ENCODE data around the gene ZNF831.
A peak's percentile ranks its signal among the peaks of the same experiment; 100 is the strongest.

Gene ZNF831

DNA sequence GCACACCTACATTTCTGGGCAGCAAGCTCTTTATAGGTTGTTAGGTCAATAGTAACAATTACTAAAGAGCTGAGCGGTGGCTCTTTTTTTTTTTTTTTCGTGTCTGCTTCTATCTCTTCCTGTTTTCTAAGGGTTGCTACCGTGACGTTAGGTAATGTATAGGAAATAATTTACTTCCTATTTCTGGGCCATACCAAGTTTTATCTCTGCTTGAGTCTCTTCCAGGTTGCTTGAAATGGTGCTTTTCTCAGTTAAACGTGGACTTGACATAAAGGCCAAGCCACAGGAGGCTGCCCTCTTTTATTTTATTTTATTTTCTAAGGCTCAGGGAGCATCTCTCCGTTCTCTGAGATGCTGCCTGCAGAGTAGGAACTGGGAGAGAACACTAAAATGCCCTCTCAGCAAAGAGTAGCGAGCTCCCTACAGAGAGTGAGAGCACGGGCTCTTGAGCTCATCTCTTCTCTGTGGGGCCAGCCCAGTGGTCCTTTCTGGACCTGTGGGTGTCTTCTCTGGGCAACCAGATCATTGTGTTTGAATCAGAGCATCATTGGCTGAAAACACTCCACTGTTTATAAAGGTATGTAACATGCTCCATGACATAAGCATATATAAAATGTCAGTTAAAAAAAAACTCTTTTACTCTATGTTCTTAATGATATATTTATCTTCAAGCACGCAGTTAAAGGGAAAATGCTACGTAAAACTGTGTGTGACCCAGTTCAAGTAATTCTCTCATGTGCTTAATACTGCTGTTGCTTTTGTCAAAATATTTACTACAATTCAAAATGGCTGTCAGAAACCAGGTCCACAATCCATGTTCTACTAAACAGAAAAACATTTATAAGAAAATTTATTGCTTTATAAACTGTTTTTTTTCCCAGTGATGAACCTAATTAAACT lies at the start of gene ZNF831:
Gene ZNF831 (plus strand): TSS at position 191 of the 900 bp plus-strand sequence. CDS start 27,199 bp downstream, outside the sequence.
- DNase-seq, result no peak

DNA sequence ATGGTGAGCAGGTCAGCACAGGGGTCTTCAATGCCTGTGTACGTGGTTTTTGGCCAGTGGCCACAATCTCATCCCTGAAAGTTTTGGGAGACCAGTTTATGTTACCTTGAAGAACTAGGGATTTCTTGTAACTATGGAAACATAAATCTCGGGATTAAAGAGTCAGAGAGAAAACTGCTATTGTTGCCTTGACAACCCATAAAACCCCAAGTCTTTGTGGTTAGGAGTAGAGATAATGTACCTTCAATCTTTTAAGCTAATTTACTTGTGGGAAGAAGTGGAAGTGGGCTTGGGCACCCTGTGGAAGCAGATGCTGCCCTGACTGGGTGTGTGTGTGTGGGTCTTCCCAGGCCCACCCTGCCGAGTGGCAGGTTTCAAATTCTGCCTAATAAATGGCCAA lies 46.1 kb upstream of the ZNF831 start:
- no peak for DNase-seq

DNA sequence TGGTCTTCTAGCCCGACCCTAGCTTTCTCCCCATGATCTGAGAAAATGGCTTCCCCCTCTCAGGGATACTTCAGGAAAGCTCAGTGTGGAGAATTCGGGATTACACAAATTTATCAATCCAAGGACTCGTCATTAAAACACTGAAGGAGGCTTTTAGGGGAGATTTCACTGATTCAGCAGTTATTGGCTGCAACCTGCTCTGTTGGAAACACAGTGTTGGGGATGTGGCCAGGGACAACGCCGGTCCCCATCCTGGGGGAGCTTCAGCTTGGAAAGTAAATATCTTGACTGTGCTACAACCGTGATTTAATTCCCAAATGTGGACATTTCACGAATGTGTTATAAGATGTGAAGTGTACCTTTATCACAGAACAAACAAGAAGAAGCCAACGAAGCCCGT lies 44.8 kb upstream of the ZNF831 start:
- no peak for DNase-seq

DNA sequence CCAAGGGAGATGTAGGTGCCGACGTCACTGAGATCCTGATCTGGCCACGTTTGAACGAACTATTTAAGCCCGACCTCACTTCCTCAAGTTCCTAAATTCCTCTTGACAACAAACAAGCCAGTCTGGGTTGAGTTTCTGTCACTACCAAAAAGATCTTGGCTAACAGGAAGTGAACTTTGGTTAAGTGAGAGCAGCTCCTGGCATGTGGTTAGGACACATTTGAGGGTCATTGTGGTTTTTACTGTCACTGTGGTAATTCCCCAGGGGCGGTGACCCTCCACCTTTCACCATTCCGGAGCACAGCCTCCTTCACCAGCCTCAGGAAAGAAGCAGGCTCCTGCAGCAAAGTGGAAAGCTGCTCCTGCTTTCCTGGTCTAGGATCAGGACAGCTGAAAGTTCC lies 43.1 kb upstream of the ZNF831 start:
- DNase-seq, result no peak

DNA sequence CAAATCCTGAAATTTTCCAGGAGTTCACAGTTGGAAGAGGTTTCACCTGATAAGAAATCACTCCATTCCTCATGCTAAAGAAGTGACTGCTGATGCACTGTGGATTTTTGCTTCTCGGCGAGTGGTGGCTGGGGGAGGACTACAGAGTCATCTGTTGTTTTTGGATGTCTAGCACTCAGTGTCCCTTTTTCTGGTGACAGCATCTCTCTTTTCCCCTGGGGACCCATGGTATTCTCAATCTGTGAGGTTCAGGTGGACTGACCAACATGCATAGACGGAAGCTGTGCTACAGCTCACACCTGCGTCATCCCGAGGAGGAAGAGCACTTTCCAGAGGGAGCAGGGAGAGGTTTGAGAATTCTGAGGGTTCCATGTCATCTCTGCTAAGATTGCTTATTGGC lies 42.7 kb upstream of the ZNF831 start:
- DNase-seq, result no peak

DNA sequence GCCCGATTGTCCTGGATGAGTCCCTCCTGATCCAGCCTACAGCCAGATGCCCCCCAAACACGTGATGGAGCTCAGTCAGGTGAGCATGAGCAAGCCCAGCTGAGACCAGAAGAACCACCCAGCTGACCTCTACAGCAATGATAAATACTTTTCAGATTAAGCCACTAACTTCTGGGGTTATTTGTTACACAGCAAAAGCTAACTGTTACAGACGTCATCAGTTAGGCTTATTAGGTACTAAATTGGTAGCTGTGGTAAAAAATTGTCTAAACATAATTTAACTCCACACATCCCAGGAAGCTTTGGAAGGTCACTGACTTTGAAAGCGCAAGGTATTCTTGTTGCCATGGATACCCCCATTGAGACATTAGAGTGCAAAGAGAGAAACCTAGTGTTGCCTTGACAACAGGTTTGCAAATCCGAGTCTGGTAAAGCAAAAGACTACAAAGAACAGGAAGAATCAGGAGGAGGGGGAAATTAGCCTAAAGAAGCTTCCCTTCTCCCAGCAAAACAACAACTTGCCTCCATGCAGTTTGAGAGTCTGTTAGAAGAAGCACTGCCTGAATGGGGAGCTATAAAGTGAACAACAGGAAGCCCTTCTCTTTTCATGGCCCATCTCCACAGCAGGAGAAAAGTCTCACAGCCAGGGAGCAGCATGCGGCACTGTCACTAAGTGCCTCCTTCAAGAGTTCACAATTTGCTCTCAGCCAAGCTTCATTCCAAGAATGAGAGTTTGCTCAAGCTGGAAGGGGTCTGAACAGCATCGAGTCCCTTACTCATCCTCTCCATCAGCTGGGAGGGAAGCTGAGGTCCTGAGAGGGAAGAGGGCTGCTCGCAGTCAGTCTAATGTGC lies 41.7 kb upstream of the ZNF831 start:
- DNase-seq, result no peak

DNA sequence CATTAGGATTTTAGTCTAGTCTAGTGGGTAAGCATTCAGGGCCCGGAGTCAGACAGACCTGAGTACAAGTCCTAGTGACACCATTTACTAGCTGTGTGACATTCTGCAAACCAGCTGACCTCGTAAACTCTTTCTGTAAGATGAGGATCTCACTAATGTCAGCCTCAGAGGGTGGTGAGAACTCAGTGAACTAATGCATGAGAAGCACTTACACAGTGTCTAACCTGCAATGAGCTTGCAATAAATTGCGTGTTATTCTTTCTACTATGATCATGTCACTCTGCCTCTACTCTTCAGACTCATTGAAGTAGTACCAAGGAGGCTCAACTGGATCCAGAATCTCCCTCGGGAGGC lies 41.1 kb upstream of the ZNF831 start:
- no peak for DNase-seq

DNA sequence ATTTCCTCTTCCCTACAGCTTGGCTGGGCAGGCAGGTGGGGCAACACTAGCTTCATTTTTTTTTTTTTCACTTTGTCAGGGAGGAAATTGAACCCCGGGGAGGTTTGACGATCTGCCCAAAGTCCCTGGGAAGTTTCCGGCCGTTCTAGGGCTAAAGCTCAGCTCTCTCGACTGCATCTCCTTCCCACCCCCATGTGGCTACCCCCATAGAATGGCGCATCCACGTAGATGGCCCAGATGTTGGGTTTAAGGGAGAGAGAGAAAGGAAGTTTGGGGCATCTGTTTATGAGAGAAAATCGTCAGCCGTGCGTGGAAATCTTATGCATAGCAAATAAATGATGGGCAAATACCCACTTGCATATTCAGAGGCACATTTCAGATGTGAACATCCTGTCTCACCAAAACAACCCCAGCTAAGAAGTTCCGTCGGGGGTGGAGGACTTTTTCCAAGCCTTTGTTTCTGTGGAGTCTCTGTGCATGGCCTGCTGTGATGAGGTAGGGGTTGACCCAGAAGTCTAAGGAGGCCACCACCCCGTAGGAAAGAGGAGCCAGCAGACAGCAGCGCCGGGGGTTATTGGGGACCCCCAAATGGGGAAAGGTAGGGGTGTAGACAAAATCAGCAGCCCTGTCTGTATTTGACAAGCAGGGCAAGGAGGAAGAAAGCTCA lies 40.5 kb upstream of the ZNF831 start:
- no peak for DNase-seq

DNA sequence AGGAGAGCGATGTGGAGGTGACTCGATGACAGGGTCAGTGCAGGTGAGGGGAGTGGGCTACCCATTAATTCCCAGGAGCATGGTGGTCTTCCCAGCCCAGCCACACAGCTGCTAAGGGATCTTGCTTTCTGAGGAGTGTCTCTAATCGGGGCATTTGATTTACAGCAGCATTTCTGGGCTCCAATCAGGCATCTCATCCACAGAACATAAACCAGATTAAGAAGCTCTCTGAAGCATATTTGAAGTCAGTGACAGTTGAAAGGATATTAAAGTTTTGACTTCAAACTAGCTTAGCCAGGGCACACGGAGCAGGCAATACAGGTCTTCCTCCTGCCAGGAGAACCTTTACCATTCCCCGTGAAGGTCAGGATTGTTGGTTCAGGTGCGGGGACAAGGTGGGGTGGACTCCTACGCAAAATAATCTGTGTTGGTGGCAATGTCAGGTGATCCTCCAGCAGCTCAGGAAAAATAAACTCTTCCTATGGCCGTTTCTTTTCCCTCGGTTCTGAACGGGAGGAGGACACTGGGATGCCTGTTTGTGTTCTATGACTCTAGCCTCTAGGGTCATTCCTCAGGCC lies 39.9 kb upstream of the ZNF831 start:
- no peak for DNase-seq

DNA sequence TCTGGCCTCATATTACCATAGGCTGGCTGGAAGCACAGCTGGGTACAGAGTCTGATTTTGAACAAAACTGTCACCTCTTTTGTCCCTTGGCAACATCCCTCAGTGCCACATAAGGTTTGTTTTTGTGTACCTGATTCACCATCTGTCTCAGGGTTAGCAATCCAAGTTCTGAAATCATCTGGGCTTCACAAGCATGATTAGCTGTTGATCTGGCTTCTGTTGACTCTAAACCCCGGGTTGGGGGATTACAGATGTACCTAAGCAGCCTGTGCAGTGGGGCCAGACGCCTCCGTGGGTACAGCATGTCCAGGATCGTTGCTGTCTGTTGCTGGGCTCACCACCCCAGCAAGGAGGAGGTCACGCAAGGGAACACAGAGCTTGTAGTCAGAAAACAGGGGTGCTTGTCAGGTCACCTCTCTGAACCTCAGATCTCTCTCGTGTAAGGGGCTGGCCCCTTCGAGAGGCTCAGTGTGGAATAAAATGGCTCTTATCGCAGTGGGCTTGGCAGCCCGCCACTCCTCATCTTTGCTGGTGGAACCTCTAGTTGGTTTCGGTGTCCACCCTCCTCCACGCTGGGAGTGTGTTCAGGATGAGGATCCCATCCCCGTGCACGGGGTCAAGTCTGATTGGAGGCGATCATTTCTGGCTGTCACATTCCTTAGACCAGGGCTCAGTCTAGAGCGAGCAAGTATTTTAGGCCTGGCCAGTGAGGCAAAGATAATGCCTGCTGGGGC lies 39.2 kb upstream of the ZNF831 start:
- peak in 1 of 14 donors; percentile 89 for DNase-seq

DNA sequence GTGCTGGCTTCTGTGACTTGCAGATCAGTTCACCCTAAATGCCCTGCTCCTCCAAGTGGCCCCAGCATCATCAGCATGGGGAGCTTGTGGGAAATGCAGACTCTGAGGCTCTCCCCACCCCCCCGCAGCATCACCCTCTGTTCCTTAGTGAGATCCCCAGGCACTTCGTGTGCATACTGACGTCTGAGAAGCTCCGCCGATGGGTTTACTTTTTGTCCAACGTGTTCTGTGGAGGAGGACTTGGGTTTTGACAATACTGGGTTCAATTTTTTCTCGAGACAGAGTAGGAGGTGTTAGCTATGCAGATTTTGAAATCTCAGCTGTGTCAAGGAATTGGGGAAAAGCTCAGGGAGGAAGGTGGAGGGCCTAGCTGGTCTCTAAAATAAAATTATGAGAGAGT lies 38.3 kb upstream of the ZNF831 start:
- no peak for DNase-seq

DNA sequence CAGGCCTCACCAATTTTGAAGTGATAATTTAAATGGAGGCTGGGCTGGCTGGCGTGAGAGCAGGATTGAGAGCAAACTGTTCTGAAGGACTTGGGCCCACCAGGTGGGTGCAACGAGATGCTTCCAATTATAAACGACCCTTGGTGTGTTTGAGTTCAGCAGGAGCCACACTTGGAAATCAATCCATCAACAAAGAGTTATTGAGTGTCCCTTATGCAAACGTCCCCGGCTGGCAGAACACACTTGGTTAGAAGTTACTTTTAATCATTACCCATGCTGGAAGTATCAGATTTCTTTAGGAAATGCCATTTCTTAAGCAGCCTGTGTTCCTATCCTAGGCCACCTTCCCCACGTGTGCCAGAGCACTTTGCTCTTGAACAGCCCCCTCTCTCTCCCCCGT lies 37.8 kb upstream of the ZNF831 start:
- DNase-seq, result no peak

DNA sequence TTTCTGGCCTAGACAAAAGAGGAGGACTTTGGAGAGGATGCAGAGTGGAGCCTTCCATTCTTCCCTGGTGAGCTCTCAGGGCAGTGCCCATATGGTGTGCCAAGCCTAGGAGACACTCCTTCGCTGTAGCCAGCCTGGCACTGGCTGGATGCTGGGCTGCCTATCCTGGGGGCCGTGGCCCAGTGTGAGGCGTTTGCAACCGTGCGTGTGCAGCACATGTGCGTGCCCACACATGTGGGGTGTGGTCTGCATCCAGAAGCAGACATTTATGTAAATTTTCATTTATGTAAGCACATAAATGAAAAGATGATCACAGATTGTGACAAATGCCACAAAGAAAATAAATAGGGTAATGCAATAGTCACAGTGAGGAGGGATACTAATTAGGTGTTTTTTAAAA lies 35.8 kb upstream of the ZNF831 start:
- peak in 1 of 14 donors; percentile 32 for DNase-seq

DNA sequence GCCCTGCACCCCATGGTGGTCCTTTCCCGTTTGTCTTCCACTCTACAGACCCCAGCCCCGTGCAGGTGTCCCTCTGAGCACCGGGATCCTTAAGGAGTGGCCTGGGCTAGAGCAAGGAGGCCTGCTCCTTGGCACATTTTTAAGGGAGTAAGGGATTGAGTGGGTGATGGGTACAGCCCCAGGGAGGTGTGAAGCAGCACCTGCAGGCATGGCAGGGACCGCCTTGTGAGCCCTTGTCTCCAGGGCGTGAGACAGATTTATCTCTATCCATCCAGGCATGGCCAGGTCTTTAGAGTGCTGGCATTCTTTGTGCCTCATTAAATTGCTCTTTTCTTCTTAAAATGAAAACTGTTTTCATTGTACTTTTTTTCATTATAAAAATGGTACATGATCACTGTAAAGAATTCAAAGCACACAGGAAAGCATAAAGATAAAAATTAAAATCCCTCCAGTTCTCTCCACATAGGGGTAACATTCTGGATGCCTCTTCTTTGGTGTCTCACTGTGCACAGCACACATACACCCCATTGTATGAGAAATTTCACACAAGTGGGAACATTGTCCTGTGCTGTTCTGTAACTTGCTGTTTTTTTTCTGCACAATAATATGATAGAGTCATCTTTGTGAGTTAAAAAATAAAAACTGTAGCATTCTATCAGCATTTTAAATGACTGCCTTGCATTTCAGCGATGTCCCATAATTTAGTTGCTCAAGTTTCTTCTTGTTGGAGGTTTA lies 31.9 kb upstream of the ZNF831 start:
- DNase-seq, result no peak

DNA sequence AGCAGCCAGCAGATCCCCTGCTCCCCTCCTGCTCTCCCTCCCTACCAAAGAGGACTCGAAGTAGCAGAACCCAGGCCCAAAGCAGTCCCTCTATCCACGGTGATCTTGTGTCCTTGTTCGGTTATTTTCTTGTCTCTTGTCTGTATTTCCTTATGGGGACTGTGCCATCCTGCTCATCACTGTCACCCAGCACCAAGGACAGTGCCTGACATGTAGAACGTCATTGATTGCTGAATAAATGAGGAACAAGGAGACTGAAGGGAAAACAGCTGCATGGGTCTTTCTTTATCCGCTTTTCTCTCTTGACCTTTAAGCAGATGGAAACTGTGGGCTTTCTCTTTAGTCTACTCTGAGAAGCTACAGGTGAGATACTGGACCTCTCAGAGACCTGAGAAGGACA lies 29.4 kb upstream of the ZNF831 start:
- DNase-seq, result no peak

DNA sequence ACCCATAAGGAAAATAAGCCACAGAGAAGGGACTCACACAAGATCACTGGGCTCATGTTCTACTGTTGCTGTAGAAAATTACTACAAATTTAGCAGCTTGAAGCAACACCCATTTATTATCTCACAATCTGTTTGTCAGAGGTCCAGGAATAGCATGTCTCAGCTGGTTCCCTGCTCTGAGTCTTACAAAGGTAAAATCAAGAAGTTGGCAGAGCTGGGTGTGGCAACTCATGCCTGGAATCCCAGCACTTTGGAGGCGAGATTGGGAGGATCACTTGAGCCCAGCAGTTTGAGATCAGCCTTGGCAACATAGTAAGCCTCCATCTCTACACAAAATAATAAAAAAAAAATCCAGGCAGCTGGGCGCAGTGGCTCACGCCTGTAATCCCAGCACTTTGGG lies 28.5 kb upstream of the ZNF831 start:
- no peak for DNase-seq

DNA sequence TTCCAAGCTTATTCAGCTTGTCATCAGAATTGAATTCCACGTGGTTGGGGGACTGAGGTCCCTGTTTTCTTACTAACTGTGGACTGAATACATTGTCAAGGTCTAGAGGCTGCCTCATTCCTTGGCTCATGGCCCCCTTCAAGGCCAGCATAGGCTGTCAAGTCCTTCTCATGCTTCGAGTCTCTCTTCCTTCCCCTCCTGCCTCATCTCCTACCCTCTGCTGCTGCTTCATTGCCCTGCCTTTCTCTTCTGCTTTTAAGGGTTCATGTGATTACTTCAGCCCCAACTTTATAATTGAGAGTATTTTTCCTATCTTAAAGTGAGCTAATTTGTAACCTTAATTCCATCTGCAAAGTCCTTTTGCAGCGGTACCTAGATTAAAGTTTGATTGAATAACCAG lies 27.6 kb upstream of the ZNF831 start:
- DNase-seq, result no peak

DNA sequence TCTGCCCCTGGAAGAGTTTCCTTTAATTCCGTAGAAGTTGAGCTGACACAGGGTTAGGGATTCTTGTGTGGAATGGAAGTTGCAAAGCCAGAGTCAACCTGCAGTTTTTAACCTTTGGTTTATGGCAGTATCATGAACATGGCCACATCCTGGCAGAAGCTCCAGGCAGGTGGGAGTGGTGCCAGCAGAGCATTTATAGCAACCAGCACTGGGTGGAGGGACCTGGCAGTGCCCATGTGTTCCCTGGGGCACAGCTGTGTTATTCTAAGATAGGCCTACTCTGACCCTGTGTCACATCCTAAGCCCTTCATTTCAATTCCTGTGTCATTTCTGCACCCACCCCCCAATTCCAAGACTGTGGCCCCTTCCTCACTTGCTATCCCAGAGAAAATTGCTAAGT lies 26.1 kb upstream of the ZNF831 start:
- peak in 1 of 14 donors; percentile 24 for DNase-seq

DNA sequence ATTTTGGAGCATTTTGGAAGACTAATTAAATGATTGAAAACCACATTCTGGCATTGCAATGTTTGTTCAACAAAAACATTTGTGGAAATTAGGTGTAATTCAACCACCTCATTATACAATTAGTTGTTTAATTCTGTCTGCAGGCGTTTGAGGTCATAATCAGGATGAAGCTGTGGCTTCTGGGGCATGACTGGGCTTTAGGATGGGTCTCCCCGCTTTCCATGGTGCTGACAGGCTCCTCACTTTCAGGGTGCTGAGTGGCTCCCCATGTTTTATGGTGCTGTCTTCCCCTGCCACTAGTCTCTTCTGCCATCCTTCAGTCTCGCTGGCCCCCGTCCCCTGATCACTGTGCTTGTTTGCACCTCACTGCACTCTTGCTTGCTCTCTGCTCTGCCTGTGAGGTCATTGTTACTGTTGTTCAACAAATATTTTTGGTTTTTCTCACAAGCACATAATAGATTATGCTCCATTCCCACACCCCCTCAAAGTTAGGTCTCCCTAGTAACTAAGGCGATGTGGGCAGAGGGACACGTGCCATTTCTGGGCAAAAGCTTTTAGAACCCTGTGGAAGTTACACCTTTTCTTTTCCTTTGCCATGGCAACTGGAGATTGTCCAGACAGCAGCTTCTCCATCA lies 25.4 kb upstream of the ZNF831 start:
- DNase-seq, result no peak

DNA sequence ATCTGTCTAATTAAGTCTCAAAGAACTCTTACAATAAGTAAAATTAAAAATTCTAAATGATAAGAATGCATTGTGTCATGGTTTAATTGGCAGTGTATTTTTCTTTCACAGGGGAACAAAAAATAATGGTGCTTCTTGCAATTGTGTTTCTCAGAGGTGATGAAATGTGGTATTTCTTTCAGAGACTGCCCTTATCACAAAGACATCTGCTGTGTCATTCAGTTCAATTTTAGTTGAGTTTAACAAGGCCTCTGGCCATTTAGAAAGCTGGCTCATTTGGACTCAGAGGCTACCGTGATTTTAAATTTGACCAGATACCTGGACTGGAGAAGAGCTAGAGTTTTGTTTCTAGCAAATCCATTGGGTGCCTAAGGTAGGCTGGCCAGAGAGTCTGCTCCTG lies 23.6 kb upstream of the ZNF831 start:
- no peak for DNase-seq
